GM21737 (cell line): ENCODE measurements around the gene SHH.

Experiments used
- ATAC-seq: cut with Tn5 transposase; IDR thresholded peaks from one replicate; pipeline ENCODE4 v1.9.1; 2021; ENCODE audit warnings: mild to moderate bottlenecking, moderate library complexity; ENCODE audit not compliant: unreplicated experiment

The SHH gene

GRCh38 chr7:155807789-155808548 is 4.3 kb downstream of the SHH start:
- no peak for ATAC-seq

GRCh38 chr7:155807065-155807671 is 5.1 kb downstream of the SHH start:
- no peak for ATAC-seq

- ATAC-seq = no peak
Measured at GRCh38 chr7:155806096-155806871, 6.0 kb downstream of the SHH start.

GRCh38 chr7:155805826-155806095 is 6.5 kb downstream of the SHH start:
- no peak for ATAC-seq

- no peak for ATAC-seq
Measured at GRCh38 chr7:155804897-155805825, 7.1 kb downstream of the SHH start.

- ATAC-seq = no peak
Measured at GRCh38 chr7:155804431-155804831, 7.8 kb downstream of the SHH start.

GRCh38 chr7:155803418-155804376 is 8.6 kb downstream of the SHH start:
- ATAC-seq = no peak

- no peak for ATAC-seq
Measured at GRCh38 chr7:155802906-155803417, 9.3 kb downstream of the SHH start.

- no peak for ATAC-seq
Measured at GRCh38 chr7:155802291-155802690, 10.0 kb downstream of the SHH start.

- ATAC-seq = no peak
Measured at GRCh38 chr7:155800741-155801267, 11.5 kb downstream of the SHH start.

GRCh38 chr7:155800301-155800700 is 12.0 kb downstream of the SHH start:
- no peak for ATAC-seq

GRCh38 chr7:155799514-155799913 is 12.7 kb downstream of the SHH start:
- no peak for ATAC-seq

- ATAC-seq = no peak
Measured at GRCh38 chr7:155798673-155799439, 13.4 kb downstream of the SHH start.

GRCh38 chr7:155797262-155798250 is 14.7 kb downstream of the SHH start:
- no peak for ATAC-seq

- ATAC-seq = no peak
Measured at GRCh38 chr7:155796381-155797261, 15.6 kb downstream of the SHH start.

- ATAC-seq = no peak
Measured at GRCh38 chr7:155795951-155796350, 16.3 kb downstream of the SHH start.

- ATAC-seq = no peak
Measured at GRCh38 chr7:155795401-155795800, 16.9 kb downstream of the SHH start.
